HG02610 (cell line): ENCODE measurements around the gene SLC9A6.
"Not testable (repeated sequence)": the region's sequence is repeated elsewhere in the genome, so short reads cannot be mapped to it uniquely, and the experiment has no call there.

Source experiments
- ATAC-seq: cut with Tn5 transposase; IDR thresholded peaks from one replicate; pipeline ENCODE4 v1.9.1; 2021; ENCODE audit warnings: mild to moderate bottlenecking, moderate library complexity; ENCODE audit not compliant: unreplicated experiment

Gene SLC9A6

DNA sequence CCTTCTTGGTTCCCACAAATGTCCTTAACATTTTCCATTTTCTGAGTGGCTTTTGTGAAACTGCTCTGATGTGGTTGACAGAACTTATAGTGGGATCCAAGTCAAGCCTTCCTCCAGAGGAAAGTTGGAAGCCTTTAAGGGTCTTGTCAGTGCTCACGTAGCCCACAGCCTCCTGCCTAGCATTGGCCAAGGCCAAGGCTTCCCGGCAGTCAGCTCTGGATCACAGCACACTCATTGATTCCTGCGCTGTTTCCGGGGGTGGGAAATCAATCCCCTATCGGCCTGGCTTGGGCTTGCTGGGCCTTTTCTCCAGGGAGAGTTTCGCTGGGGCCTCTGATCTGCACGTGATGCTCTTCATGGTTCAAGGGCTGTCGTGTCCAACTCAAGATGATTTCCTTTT lies 76.1 kb downstream of the SLC9A6 start:
- no peak for ATAC-seq

DNA sequence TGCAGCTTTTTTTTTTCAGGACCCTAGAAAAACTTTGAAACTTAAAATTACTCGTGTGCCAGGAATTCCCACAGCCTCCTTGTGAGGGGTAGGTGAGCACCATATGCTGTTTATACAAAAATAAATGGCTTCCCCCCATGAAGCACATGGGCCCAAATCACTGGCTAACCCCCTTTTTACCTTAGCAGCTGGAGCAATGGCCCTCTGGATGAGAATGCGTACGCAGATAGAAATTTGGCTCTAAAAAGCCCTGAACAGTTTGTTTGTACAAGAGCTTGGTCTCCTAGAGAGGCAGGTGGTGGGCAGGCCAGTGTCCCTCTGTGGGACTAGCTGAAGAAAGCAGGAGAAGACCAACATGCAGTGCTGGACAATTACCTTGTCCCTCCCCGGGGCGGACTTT lies 76.5 kb downstream of the SLC9A6 start:
- ATAC-seq: no peak

DNA sequence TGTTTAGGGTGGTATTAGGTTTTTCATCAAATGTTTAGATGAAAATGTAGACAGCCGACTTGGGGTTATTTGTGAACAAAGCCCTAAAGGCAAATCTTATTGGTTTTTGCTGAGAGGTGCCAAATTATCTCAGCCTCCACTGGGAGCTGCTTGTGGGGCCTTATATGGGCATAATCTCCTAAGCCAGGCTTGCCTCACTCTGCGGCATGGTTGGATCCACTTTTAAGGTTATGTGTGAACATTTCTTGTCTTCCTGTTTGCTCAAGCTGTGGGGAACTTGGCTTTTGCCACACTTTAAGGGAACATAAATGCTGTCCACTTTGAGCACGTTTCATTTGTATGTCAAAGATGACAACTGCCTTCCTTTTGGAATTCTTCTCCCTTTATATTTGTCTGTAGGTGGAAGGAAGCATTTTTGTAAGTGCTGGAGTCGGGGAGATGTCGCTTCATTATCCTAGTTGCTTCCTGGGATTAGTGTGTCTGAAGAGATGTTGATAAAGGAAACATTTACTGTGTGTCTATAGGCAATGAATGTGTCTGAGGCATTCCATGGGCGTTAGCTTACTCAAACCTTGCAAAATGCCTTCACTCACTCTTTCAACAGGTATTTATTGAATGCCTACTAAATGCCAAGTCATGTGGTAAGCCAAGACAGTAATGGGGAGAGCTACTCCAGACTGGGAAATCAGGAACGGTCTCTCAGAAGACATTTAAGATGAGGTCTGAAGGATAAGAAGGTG lies 78.3 kb downstream of the SLC9A6 start:
- no peak for ATAC-seq

DNA sequence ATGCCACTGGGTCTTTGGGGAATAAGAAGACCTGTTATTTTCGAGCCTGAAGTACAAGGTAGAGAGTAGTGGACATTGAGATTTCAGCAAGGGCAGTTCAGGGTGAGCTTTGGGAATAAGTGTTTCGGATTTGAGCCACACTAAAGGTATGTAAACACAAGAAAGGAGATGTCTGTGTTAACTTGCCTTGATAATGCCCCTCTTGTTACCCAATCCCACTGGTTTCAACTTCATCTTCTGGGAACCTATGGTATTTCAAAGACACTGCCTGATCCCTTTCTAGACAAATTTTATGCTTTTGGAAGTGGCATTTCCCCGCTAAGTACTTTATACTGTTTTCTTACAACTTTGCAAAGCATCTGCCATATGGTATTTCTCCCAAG lies 79.4 kb downstream of the SLC9A6 start:
- no peak for ATAC-seq

DNA sequence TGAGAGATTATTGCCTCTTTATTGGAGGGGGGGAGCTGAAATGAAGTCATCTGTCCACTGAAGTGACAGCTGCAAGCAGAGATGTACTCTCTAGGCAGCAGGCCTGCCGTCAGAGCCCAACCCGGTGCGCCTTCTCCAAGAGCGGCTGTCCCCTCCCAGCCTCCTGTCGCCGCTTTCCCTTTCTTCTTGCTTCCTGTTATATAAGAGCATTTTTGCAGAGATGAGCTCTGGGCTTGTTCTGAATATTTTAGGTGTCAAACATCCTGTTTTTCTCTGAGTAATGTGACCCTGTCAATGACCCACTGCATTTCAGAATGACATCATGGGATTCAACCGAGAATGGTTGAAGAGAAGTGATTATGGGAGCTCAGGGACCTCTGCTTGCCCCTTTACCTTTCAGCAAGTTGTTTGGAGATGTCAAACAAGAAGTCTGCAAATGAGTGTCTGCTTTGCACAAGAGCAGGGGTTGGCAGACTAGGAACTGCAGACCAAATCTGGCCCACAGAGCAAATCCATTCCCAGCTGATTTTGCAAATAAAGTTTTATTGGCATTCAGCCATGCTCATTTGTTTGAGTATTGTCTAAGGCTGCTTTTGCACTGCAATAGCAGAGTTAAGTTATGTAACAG lies 79.9 kb downstream of the SLC9A6 start:
- no peak for ATAC-seq

DNA sequence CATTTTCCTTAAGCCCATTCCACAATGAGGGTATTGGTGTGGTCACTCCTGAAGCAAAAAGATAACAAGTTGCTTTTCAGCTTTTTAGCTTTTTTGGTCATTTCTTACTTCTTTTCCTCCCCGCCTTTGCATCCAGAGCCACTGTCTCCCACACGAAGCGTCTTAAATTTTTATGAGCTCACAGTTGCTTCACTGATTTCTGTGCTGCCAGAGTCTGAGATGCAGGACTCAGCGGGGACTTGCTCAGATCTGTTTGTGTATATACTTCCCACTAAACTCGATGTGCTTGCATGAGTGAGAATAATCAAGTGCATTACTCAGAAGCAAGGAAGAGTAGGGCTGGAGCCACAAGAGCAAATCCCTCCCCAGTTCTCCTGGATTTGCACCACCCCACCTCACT lies 81.9 kb downstream of the SLC9A6 start:
- no peak for ATAC-seq

DNA sequence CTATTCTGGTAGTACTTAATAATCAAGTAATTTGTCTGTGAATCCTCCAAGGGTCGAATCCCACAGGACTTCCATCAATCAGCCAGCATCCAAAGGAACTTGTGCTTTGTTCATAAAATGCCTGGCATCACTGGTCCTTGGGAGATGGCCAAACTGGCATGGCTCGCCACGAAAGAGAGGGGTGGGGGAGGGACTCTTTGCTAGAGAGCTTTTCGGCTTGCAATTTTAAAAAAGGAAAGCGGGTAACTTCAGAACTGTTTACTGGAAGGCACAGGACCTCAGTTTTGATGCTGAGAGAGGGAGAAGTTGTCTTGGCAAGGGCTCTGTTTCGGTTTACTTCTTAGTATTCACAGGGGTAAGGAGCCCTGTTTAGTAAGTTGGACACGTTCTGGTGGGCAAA lies 82.7 kb downstream of the SLC9A6 start:
- no peak for ATAC-seq

DNA sequence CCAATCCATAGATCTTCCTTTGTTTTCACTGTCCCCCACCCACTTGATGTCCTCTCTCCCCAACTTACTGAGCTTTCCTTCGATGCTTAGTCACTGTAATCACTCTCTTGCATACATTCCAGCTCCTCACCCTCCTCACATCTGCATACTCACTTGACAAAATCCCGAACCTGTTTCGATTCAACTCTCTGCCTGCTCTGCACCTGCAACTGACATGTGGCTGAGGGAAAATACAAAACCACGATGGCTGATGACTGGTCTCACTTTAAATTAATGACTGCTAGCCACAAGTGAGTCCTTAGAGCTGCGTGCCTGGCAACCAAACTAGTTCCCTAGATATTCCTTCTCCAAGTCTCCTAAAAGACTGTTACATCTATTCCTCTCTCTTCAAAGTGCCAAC lies 91.7 kb downstream of the SLC9A6 start:
- no peak for ATAC-seq

DNA sequence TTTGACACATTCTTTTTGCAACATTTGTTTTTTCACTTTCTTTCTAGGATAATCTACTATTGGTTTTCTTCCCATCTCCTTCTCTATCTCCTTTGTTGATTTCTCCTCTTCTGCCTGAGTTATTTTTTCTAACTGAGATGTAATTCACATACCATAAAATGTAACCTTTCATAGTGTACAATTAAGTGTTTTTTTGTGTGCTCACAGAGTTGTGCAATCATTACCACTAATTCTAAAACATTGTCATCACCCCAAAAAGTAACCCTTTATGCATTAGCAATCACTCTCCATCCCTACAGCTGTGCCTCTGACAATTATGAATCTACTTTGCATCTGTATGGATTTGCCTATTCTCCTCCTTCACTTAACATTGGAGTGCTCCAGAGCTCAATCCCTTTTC lies 95.5 kb downstream of the SLC9A6 start:
- ATAC-seq: no peak

DNA sequence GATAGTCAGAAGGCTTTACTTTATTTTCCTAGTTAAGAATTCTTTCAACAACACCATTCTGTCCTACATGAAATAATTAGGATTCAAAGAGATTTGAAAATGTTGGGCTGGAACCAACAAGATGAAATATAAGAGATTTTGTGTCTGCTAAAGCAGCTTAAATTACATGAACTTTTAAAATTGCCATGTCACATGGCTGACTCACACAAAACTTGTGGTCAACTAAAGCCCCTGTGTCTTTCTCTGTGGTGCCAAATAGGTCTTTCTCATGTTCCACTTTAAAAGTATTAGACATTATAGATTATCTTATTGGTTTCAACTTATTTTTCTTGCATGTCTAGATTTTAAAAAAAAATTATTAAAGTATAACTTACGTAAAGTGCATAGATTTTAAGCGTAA lies 101.3 kb downstream of the SLC9A6 start:
- no peak for ATAC-seq

DNA sequence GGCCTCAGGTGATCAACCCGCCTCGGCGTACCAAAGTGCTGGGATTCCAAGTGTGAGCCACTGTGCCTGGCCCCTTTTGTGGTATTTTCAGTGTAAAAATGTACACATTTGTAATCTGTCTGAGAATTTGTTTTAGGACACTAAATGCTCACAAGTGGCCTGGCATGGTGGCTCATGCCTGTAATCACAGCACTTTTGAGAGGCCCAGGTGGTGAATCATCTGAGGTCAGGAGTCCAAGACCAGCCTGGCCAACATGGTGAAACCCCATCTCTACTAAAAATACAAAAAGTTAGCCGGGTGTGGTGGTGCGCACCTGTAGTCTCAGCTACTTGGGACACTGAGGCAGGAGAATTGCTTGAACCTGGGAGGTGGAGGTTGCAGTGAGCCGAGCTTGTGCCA lies 106.7 kb downstream of the SLC9A6 start:
- ATAC-seq: not testable (repeated sequence)

DNA sequence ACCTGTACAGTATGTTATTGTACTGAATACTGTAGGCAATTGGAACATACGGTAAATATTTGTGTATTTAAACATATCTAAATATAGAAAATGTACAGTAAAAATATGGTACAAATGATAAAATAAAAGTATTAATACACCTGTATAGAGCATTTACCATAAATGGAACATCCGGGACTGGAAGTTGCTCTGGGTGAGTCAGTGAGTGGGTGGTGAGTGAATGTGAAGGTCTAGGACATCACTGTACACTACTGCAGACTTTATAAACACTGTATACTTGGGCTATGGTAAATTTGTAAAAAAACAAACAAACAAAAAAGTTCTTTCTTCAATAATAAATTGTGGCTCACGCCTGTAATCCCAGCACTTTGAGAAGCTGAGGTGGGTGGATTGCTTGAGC lies 109.7 kb downstream of the SLC9A6 start:
- ATAC-seq: no peak
